ENCODE measurements around the gene GDF15. TPM values are rescaled to one million over a fixed set of nuclear protein-coding genes. Genes with fewer than 3 reads are reported as not detected.

Gene GDF15
- total and polyA plus RNA-seq, 4 donors = 0.42 to 11.6 (median 7.2) TPM

- H3K36me3 ChIP-seq (ENCODE audit: control insufficient read depth in 4 of 4, insufficient read depth in 3 of 4, low read depth in 1 of 4, low read length in 3 of 4) = no peaks in the 10 kb centered on the region
- no peak for TF ChIP-seq GABPA (IDR thresholded peaks at IDR 0.05 in 1 of 2, conservative IDR thresholded peaks at IDR 0.05 in 1 of 2)
- TF ChIP-seq RAD21 (IDR thresholded peaks at IDR 0.05) = no peak
- no peak for TF ChIP-seq FOXA2 (IDR thresholded peaks at IDR 0.05)
- no peak for TF ChIP-seq NR2F2 (IDR thresholded peaks at IDR 0.05)
- TF ChIP-seq EGR1 (IDR thresholded peaks at IDR 0.05; ENCODE audit: low read depth in 2 of 2) = no peak
- TF ChIP-seq ATF3 (IDR thresholded peaks at IDR 0.05) = no peak
- no peak for TF ChIP-seq ZBTB33 (IDR thresholded peaks at IDR 0.05)
- TF ChIP-seq TAF1 (conservative IDR thresholded peaks at IDR 0.05) = no peak
- no peak overlapping the region for H3K4me3 ChIP-seq (ENCODE audit: low read depth in 1 of 3, low read length in 3 of 3)
- no peak overlapping the region for H3K27ac ChIP-seq (ENCODE audit: low read depth in 1 of 2, low read length in 2 of 2)
- DNase-seq (ENCODE audit: low spot score) = no peak
- no peaks in the 10 kb centered on the region for H3K9me3 ChIP-seq (ENCODE audit: control insufficient read depth in 4 of 4, low read length in 3 of 4)
- H3K27me3 ChIP-seq (ENCODE audit: control insufficient read depth in 4 of 4, insufficient read depth in 4 of 4, low read length in 3 of 4) = no peaks in the 10 kb centered on the region
- WGBS = 95% methylated on average over 9 of the region's 9 CpGs
- no peak overlapping the region for H3K9ac ChIP-seq (ENCODE audit: low read depth in 1 of 2, low read length in 2 of 2)
- peaks cover 1 to 10% (median 4%) of the 10 kb centered on the region in 4 donors for H3K4me1 ChIP-seq (ENCODE audit: control insufficient read depth in 4 of 4, insufficient read depth in 4 of 4, low read length in 3 of 4)
Observed at GRCh38 chr19:18406749-18407148, 20.8 kb downstream of the GDF15 start.

DNA sequence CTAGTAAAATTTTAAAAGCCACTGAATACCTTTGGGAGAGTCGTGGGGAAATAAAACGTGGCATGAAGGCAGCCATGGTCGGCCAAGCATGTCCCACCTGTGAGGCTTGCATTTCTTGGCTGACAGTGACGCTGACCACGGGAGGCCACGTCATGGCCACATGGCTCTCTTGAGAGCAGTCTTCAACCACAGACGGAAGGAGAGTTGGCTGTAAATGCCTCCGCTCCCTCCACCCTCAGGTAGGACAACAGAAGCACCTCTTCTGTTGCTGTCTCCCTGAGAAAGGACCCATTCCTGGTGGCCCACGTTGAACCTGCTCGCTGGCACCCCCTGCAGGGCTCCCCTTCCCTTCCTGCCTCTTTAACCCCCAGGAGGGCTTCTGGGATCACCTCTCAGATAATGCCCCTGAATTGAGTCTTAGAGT is 22.1 kb downstream of the GDF15 start:
- Histone ChIP-seq H3K36me3 (ENCODE audit: control insufficient read depth in 4 of 4, insufficient read depth in 3 of 4, low read depth in 1 of 4, low read length in 3 of 4) (no peaks in the 10 kb centered on the region), H3K9me3 (ENCODE audit: control insufficient read depth in 4 of 4, low read length in 3 of 4) (no peaks in the 10 kb centered on the region), H3K27ac (ENCODE audit: low read depth in 1 of 2, low read length in 2 of 2) (no peak overlapping the region), H3K27me3 (ENCODE audit: control insufficient read depth in 4 of 4, insufficient read depth in 4 of 4, low read length in 3 of 4) (no peaks in the 10 kb centered on the region), H3K4me1 (ENCODE audit: control insufficient read depth in 4 of 4, insufficient read depth in 4 of 4, low read length in 3 of 4) (no peaks in the 10 kb centered on the region), H3K4me3 (ENCODE audit: low read depth in 1 of 3, low read length in 3 of 3) (no peak overlapping the region), H3K9ac (ENCODE audit: low read depth in 1 of 2, low read length in 2 of 2) (no peak overlapping the region)
- WGBS = 63% methylated on average over 10 of the region's 10 CpGs
- no peak for TF ChIP-seq JUND (IDR thresholded peaks at IDR 0.05)
- peak in 1 of 2 donors; percentile 40 for TF ChIP-seq RXRA (IDR thresholded peaks at IDR 0.05)
- no peak for TF ChIP-seq NR2F2 (IDR thresholded peaks at IDR 0.05)
- TF ChIP-seq RAD21 (IDR thresholded peaks at IDR 0.05) = peak; percentile 64 to 79
- TF ChIP-seq ATF3 (IDR thresholded peaks at IDR 0.05) = no peak
- TF ChIP-seq, protein P1, sequence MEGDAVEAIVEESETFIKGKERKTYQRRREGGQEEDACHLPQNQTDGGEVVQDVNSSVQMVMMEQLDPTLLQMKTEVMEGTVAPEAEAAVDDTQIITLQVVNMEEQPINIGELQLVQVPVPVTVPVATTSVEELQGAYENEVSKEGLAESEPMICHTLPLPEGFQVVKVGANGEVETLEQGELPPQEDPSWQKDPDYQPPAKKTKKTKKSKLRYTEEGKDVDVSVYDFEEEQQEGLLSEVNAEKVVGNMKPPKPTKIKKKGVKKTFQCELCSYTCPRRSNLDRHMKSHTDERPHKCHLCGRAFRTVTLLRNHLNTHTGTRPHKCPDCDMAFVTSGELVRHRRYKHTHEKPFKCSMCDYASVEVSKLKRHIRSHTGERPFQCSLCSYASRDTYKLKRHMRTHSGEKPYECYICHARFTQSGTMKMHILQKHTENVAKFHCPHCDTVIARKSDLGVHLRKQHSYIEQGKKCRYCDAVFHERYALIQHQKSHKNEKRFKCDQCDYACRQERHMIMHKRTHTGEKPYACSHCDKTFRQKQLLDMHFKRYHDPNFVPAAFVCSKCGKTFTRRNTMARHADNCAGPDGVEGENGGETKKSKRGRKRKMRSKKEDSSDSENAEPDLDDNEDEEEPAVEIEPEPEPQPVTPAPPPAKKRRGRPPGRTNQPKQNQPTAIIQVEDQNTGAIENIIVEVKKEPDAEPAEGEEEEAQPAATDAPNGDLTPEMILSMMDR (IDR thresholded peaks at IDR 0.05; ENCODE audit: low read depth, low read length, missing input control) = peak; percentile 48
- no peak for TF ChIP-seq HNF4A (conservative IDR thresholded peaks at IDR 0.05)
- DNase-seq (ENCODE audit: low spot score) = peak; percentile 74

GRCh38 chr19:18412610-18413239 is 26.8 kb downstream of the GDF15 start:
- no peak for TF ChIP-seq YY1 (IDR thresholded peaks at IDR 0.05)
- TF ChIP-seq TAF1 (conservative IDR thresholded peaks at IDR 0.05) = no peak
- TF ChIP-seq ATF3 (IDR thresholded peaks at IDR 0.05) = no peak
- TF ChIP-seq SP1 (IDR thresholded peaks at IDR 0.05) = no peak
- no peak overlapping the region for H3K9ac ChIP-seq (ENCODE audit: low read depth in 1 of 2, low read length in 2 of 2)
- H3K4me1 ChIP-seq (ENCODE audit: control insufficient read depth in 4 of 4, insufficient read depth in 4 of 4, low read length in 3 of 4) = peaks cover 6 to 27% (median 18%) of the 10 kb centered on the region in 4 donors
- no peak for DNase-seq (ENCODE audit: low spot score)
- H3K27ac ChIP-seq (ENCODE audit: low read depth in 1 of 2, low read length in 2 of 2) = no peak overlapping the region
- no peak overlapping the region for H3K4me3 ChIP-seq (ENCODE audit: low read depth in 1 of 3, low read length in 3 of 3)
- no peaks in the 10 kb centered on the region for H3K36me3 ChIP-seq (ENCODE audit: control insufficient read depth in 4 of 4, insufficient read depth in 3 of 4, low read depth in 1 of 4, low read length in 3 of 4)
- no peaks in the 10 kb centered on the region for H3K9me3 ChIP-seq (ENCODE audit: control insufficient read depth in 4 of 4, low read length in 3 of 4)
- no peaks in the 10 kb centered on the region for H3K27me3 ChIP-seq (ENCODE audit: control insufficient read depth in 4 of 4, insufficient read depth in 4 of 4, low read length in 3 of 4)
- 80% methylated on average over 16 of the region's 16 CpGs for WGBS
